ENCODE results near the gene TMPRSS6. TPM values are rescaled to one million over a fixed set of nuclear protein-coding genes. Genes with fewer than 3 reads are reported as not detected.

The TMPRSS6 gene
- total and polyA plus RNA-seq, 2 of the 8 experiments (the other 6 are each of a cell fraction or from before 2014, with no cell fraction given), result 0.02 TPM; not detected in 1

DNA sequence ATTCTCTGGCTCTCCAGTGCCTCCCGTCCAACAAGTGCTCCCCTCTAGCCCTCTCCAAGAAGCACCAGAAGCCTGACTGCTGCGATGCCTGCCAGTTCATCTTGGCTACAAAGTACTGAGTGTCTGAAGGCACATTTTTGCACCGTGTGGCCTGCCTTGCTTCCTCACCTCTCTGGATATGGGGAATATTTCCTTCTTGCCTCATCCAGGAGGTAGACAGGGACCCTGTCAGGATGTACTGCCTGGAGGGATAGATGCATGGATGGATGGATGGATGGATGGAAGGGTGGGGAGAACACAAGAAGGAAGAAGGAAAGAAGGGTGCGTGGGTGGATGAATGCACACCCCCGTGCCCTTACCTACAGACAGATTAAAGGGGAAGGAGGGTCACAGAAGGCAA, 30.4 kb downstream of the TMPRSS6 start:
- Histone ChIP-seq H3K56ac (replicated peaks; ENCODE audit: insufficient read length, low read depth, low read length) (no peak overlapping the region), H4K8ac (ENCODE audit: extremely low read depth, insufficient read depth, low read length) (no peak overlapping the region), H3K27ac (ENCODE audit: low read depth, low read length) (no peak overlapping the region), H2BK12ac (ENCODE audit: low read depth, low read length) (no peak overlapping the region), H2BK15ac (ENCODE audit: low read length) (no peak overlapping the region), H4K20me1 (replicated peaks in 1 of 2; ENCODE audit: control insufficient read depth in 1 of 2, insufficient read depth in 2 of 2, low read length in 2 of 2) (peaks cover 0 to 2% of the 10 kb centered on the region in 2 experiments), H3K4ac (replicated peaks; ENCODE audit: insufficient read length, low read depth, low read length) (no peak overlapping the region), H2BK120ac (replicated peaks; ENCODE audit: low read depth, low read length) (no peak overlapping the region), H4K5ac (ENCODE audit: insufficient read length, low read depth, low read length) (no peak overlapping the region), H3K14ac (ENCODE audit: insufficient read length) (no peak overlapping the region), H3K23ac (ENCODE audit: insufficient read length) (no peak overlapping the region), H3K79me2 (ENCODE audit: control insufficient read depth in 1 of 2, insufficient read depth in 2 of 2, low read length in 2 of 2) (no peaks in the 10 kb centered on the region), H2BK20ac (ENCODE audit: low read length) (no peak overlapping the region), H3K79me1 (ENCODE audit: low read depth, low read length) (no peaks in the 10 kb centered on the region), H2BK5ac (ENCODE audit: low read depth, low read length) (no peak overlapping the region), H3K4me2 (ENCODE audit: insufficient read depth in 1 of 2, low read depth in 2 of 2, low read length in 2 of 2) (no peak overlapping the region), H3K36me3 (ENCODE audit: control insufficient read depth in 2 of 4, insufficient read depth in 4 of 4, low read length in 3 of 4) (no peaks in the 10 kb centered on the region), H3K18ac (ENCODE audit: extremely low read depth, low read length) (no peak overlapping the region), H3K4me3 (ENCODE audit: extremely low read depth in 1 of 4, insufficient read depth in 2 of 4, low read depth in 3 of 4, low read length in 4 of 4) (no peak overlapping the region), H4K91ac (replicated peaks; ENCODE audit: insufficient read length, low read length) (no peak overlapping the region), H3K27me3 (replicated peaks in 1 of 4; ENCODE audit: control insufficient read depth in 3 of 4, extremely low read depth in 1 of 4, insufficient read depth in 3 of 4, low read length in 3 of 4) (peaks cover 0 to 24% (median 13%) of the 10 kb centered on the region in 4 experiments; a peak in 5 of 7 replicates), H2AK5ac (ENCODE audit: low read depth, low read length) (peak overlapping the region; percentile 25), H3K9me3 (ENCODE audit: insufficient read depth in 2 of 2, low read depth in 1 of 2, low read length in 1 of 2) (no peaks in the 10 kb centered on the region), H3K9ac (replicated peaks in 1 of 4; ENCODE audit: extremely low read depth in 1 of 4, low read depth in 3 of 4, low read length in 3 of 4) (no peak overlapping the region; a peak in 1 of 7 replicates), H3K23me2 (ENCODE audit: low read depth, low read length) (no peaks in the 10 kb centered on the region), H3K4me1 (replicated peaks in 1 of 4; ENCODE audit: control insufficient read depth in 3 of 4, insufficient read depth in 4 of 4, low read length in 3 of 4) (peaks cover 0 to 3% (median under 1%) of the 10 kb centered on the region in 4 experiments; a peak in 3 of 7 replicates), H2AFZ (ENCODE audit: low read length) (no peak overlapping the region)
- 77% methylated on average over 4 of the region's 5 CpGs; no CpG with 5 or more reads in 1 of the 2 experiments for WGBS, 2 experiments (ENCODE audit: extremely low coverage in 1 of 2, insufficient coverage in 1 of 2, insufficient read length in 1 of 2, insufficient replicate concordance in 2 of 2, low coverage in 1 of 2, low lambda C conversion rate in 2 of 2, missing lambda C conversion rate in 1 of 2)
- no peak for DNase-seq (ENCODE audit: low read depth in 1 of 2, low spot score in 2 of 2)
- FAIRE-seq, result no peak
- CTCF ChIA-PET (ENCODE audit: partially characterized antibody), result interaction anchor here (0.8 to 2.6 kb wide), 13 partner anchors 9 to 118 kb away, joined by 3 to 24 read pairs (median 3); no protein-coding TSS in a partner anchor
- TF ChIP-seq SIRT6 (IDR thresholded peaks at IDR 0.05; ENCODE audit: low read length) (no peak), SRF (IDR thresholded peaks at IDR 0.05; ENCODE audit: low read depth, low read length) (no peak), ZNF274 (IDR thresholded peaks at IDR 0.05; ENCODE audit: borderline replicate concordance, extremely low read depth, low read length) (no peak), FOSL1 (IDR thresholded peaks at IDR 0.05; ENCODE audit: insufficient read depth, low read depth, low read length) (no peak), TCF12 (IDR thresholded peaks at IDR 0.05; ENCODE audit: low read depth, low read length) (no peak), BACH1 (IDR thresholded peaks at IDR 0.05; ENCODE audit: low read length) (no peak), RAD21 (IDR thresholded peaks at IDR 0.05 in 1 of 2, conservative IDR thresholded peaks at IDR 0.05 in 1 of 2; ENCODE audit: low read depth in 2 of 2, low read length in 2 of 2) (no peak)
- TF ChIP-seq, protein P1, sequence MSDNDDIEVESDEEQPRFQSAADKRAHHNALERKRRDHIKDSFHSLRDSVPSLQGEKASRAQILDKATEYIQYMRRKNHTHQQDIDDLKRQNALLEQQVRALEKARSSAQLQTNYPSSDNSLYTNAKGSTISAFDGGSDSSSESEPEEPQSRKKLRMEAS (IDR thresholded peaks at IDR 0.05), result no peak
- POLR2A ChIA-PET (ENCODE audit: partially characterized antibody), result interaction anchor here (1.5 kb wide), 1 partner anchor 9 kb away, joined by 4 read pairs; no protein-coding TSS in a partner anchor
